HEK293 (cell line): ENCODE data around the gene BRINP2.

Experiments
- BCL11B ChIP-seq: fragments of 450-650 bp; formaldehyde crosslinking; IDR thresholded peaks from 2 replicates; pipeline ENCODE4 v1.5.1; 2016; ENCODE audit warnings: low read depth, missing biosample characterization, missing genetic modification characterization
- BCL6B ChIP-seq: fragments of 450-650 bp; formaldehyde crosslinking; IDR thresholded peaks from 2 replicates; pipeline ENCODE4 v1.5.1; 2017; ENCODE audit warnings: missing biosample characterization, missing genetic modification characterization
- MYNN ChIP-seq: fragments of 450-650 bp; formaldehyde crosslinking; IDR thresholded peaks from 2 replicates; pipeline ENCODE4 v1.5.1; 2016; ENCODE audit warnings: missing biosample characterization, missing genetic modification characterization, borderline replicate concordance
- REST ChIP-seq: fragments of 450-650 bp; formaldehyde crosslinking; IDR thresholded peaks from 2 replicates; pipeline ENCODE4 v1.5.1; 2016; ENCODE audit warnings: missing biosample characterization, missing genetic modification characterization
- SCRT1 ChIP-seq: fragments of 450-650 bp; formaldehyde crosslinking; IDR thresholded peaks from 2 replicates; pipeline ENCODE4 v1.5.1; 2016; ENCODE audit warnings: missing biosample characterization, missing genetic modification characterization, borderline replicate concordance
- YY2 ChIP-seq: fragments of 450-650 bp; formaldehyde crosslinking; IDR thresholded peaks from 2 replicates; pipeline ENCODE4 v1.5.1; 2016; ENCODE audit warnings: missing biosample characterization, missing genetic modification characterization
- ZBTB7A ChIP-seq: fragments of 450-650 bp; formaldehyde crosslinking; IDR thresholded peaks from 2 replicates; pipeline ENCODE4 v1.5.1; 2016; ENCODE audit warnings: low read depth, missing biosample characterization, missing genetic modification characterization
- ZFP37 ChIP-seq: fragments of 450-650 bp; formaldehyde crosslinking; IDR thresholded peaks from 2 replicates; pipeline ENCODE4 v1.5.1; 2016; ENCODE audit warnings: missing biosample characterization, missing genetic modification characterization
- ZNF112 ChIP-seq: fragments of 450-650 bp; formaldehyde crosslinking; IDR thresholded peaks from 2 replicates; pipeline ENCODE4 v1.5.0; 2017; ENCODE audit warnings: missing biosample characterization, missing genetic modification characterization
- ZNF114 ChIP-seq: fragments of 450-650 bp; formaldehyde crosslinking; IDR thresholded peaks from 2 replicates; pipeline ENCODE4 v1.5.0; 2017; ENCODE audit warnings: missing biosample characterization, missing genetic modification characterization
- ZNF132 ChIP-seq: fragments of 450-650 bp; formaldehyde crosslinking; IDR thresholded peaks from 2 replicates; pipeline ENCODE4 v1.5.1; 2017; ENCODE audit warnings: missing biosample characterization, missing genetic modification characterization, borderline replicate concordance
- ZNF133 ChIP-seq: fragments of 450-650 bp; formaldehyde crosslinking; IDR thresholded peaks from 2 replicates; pipeline ENCODE4 v1.5.1; 2016; ENCODE audit warnings: missing biosample characterization, missing genetic modification characterization
- ZNF138 ChIP-seq: fragments of 450-650 bp; formaldehyde crosslinking; IDR thresholded peaks from 2 replicates; pipeline ENCODE4 v1.5.1; 2016; ENCODE audit warnings: missing biosample characterization, missing genetic modification characterization, borderline replicate concordance
- ZNF16 ChIP-seq: fragments of 450-650 bp; formaldehyde crosslinking; IDR thresholded peaks from 2 replicates; pipeline ENCODE4 v1.5.1; 2016; ENCODE audit warnings: low read depth, missing biosample characterization, missing genetic modification characterization
- ZNF19 ChIP-seq: fragments of 450-650 bp; formaldehyde crosslinking; IDR thresholded peaks from 2 replicates; pipeline ENCODE4; 2016; ENCODE audit warnings: missing biosample characterization, missing genetic modification characterization, low read depth
- ZNF202 ChIP-seq: fragments of 450-650 bp; formaldehyde crosslinking; IDR thresholded peaks from 2 replicates; pipeline ENCODE4 v1.5.1; 2016; ENCODE audit warnings: missing biosample characterization, missing genetic modification characterization, borderline replicate concordance
- ZNF214 ChIP-seq: fragments of 450-650 bp; formaldehyde crosslinking; IDR thresholded peaks from 2 replicates; pipeline ENCODE4 v1.5.1; 2017; ENCODE audit warnings: missing biosample characterization, mild to moderate bottlenecking, missing genetic modification characterization, borderline replicate concordance
- ZNF221 ChIP-seq: fragments of 450-650 bp; formaldehyde crosslinking; IDR thresholded peaks from 2 replicates; pipeline ENCODE4 v1.5.1; 2017; ENCODE audit warnings: missing biosample characterization, missing genetic modification characterization, borderline replicate concordance
- ZNF223 ChIP-seq: fragments of 450-650 bp; formaldehyde crosslinking; IDR thresholded peaks from 2 replicates; pipeline ENCODE4 v1.5.1; 2016; ENCODE audit warnings: missing biosample characterization, missing genetic modification characterization
- ZNF324 ChIP-seq: fragments of 450-650 bp; formaldehyde crosslinking; IDR thresholded peaks from 2 replicates; pipeline ENCODE4 v1.5.1; 2016; ENCODE audit warnings: missing biosample characterization, missing genetic modification characterization
- ZNF335 ChIP-seq: fragments of 450-650 bp; formaldehyde crosslinking; conservative IDR thresholded peaks from 2 replicates; pipeline ENCODE4 v1.5.1; 2016; ENCODE audit warnings: missing biosample characterization, missing genetic modification characterization
- ZNF350 ChIP-seq: fragments of 450-650 bp; formaldehyde crosslinking; IDR thresholded peaks from 2 replicates; pipeline ENCODE4 v1.5.0; 2017; ENCODE audit warnings: missing biosample characterization, mild to moderate bottlenecking, missing genetic modification characterization
- ZNF404 ChIP-seq: fragments of 450-650 bp; formaldehyde crosslinking; IDR thresholded peaks from 2 replicates; pipeline ENCODE4 v1.5.1; 2017; ENCODE audit warnings: missing biosample characterization, missing genetic modification characterization
- ZNF416 ChIP-seq: fragments of 450-650 bp; formaldehyde crosslinking; IDR thresholded peaks from 2 replicates; pipeline ENCODE4 v1.5.1; 2016; ENCODE audit warnings: missing biosample characterization, missing genetic modification characterization
- ZNF473 ChIP-seq: fragments of 450-650 bp; formaldehyde crosslinking; IDR thresholded peaks from 2 replicates; pipeline ENCODE4 v1.5.1; 2017; ENCODE audit warnings: missing biosample characterization, missing genetic modification characterization
- ZNF501 ChIP-seq: fragments of 450-650 bp; formaldehyde crosslinking; IDR thresholded peaks from 2 replicates; pipeline ENCODE4 v1.5.1; 2016; ENCODE audit warnings: missing biosample characterization, missing genetic modification characterization
- ZNF530 ChIP-seq: fragments of 450-650 bp; formaldehyde crosslinking; IDR thresholded peaks from 2 replicates; pipeline ENCODE4 v1.5.1; 2016; ENCODE audit warnings: low read depth, missing biosample characterization, missing genetic modification characterization
- ZNF558 ChIP-seq: fragments of 450-650 bp; formaldehyde crosslinking; IDR thresholded peaks from 2 replicates; pipeline ENCODE4 v1.5.1; 2016; ENCODE audit warnings: missing biosample characterization, missing genetic modification characterization
- ZNF596 ChIP-seq: fragments of 450-650 bp; IDR thresholded peaks from 2 replicates; pipeline ENCODE4 v1.5.0; 2018; ENCODE audit warnings: missing biosample characterization, mild to moderate bottlenecking, missing genetic modification characterization, moderate library complexity
- ZNF624 ChIP-seq: fragments of 450-650 bp; formaldehyde crosslinking; IDR thresholded peaks from 2 replicates; pipeline ENCODE4 v1.5.1; 2017; ENCODE audit warnings: missing biosample characterization, missing genetic modification characterization
- ZNF626 ChIP-seq: fragments of 450-650 bp; sonication (Bioruptor Pico); formaldehyde crosslinking; IDR thresholded peaks from 2 replicates; pipeline ENCODE4 v1.5.1; 2018; ENCODE audit warnings: missing biosample characterization, missing genetic modification characterization, inconsistent platforms
- ZNF645 ChIP-seq: fragments of 450-650 bp; formaldehyde crosslinking; IDR thresholded peaks from 2 replicates; pipeline ENCODE4; 2016; ENCODE audit warnings: missing biosample characterization, missing genetic modification characterization
- ZNF664 ChIP-seq: fragments of 450-650 bp; formaldehyde crosslinking; IDR thresholded peaks from 2 replicates; pipeline ENCODE4 v1.5.1; 2016; ENCODE audit warnings: missing biosample characterization, missing genetic modification characterization
- ZNF830 ChIP-seq: fragments of 450-650 bp; IDR thresholded peaks from 2 replicates; pipeline ENCODE4 v1.5.0; 2018; ENCODE audit warnings: missing biosample characterization, missing genetic modification characterization, low read depth, mild to moderate bottlenecking, moderate library complexity
- TF ChIP-seq, protein P1 (sequence below): fragments of 450-650 bp; formaldehyde crosslinking; IDR thresholded peaks from 2 replicates; pipeline ENCODE4 v1.5.1; 2016; ENCODE audit warnings: missing biosample characterization, missing genetic modification characterization, low read depth

BRINP2 gene

GRCh38 chr1:177209357-177209756 lies 38.6 kb downstream of the BRINP2 start (continued):
- no peak for TF ChIP-seq ZNF596 (tag by site-specific recombination)
- TF ChIP-seq ZNF626 (tag by site-specific recombination) = no peak
- TF ChIP-seq ZNF19 (tag by site-specific recombination) = no peak
- TF ChIP-seq ZNF350 (tag by site-specific recombination) = no peak
- no peak for TF ChIP-seq ZNF416
- TF ChIP-seq ZNF324 (tag by site-specific recombination) = peak; percentile 89
- TF ChIP-seq ZNF132 = no peak
- no peak for TF ChIP-seq ZNF404 (tag by site-specific recombination)
- TF ChIP-seq, protein P1, sequence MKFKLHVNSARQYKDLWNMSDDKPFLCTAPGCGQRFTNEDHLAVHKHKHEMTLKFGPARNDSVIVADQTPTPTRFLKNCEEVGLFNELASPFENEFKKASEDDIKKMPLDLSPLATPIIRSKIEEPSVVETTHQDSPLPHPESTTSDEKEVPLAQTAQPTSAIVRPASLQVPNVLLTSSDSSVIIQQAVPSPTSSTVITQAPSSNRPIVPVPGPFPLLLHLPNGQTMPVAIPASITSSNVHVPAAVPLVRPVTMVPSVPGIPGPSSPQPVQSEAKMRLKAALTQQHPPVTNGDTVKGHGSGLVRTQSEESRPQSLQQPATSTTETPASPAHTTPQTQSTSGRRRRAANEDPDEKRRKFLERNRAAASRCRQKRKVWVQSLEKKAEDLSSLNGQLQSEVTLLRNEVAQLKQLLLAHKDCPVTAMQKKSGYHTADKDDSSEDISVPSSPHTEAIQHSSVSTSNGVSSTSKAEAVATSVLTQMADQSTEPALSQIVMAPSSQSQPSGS (tag by site-specific recombination) = 0 out of 2 replicates have a peak, but pooled peaks have one; percentile 17
- TF ChIP-seq MYNN (tag by site-specific recombination) = no peak
- TF ChIP-seq ZNF138 (tag by site-specific recombination) = no peak
- TF ChIP-seq ZNF473 (tag by site-specific recombination) = no peak
- no peak for TF ChIP-seq ZNF530
- no peak for TF ChIP-seq ZNF664 (tag by site-specific recombination)
- no peak; the same call in 1 of the 2 replicates for TF ChIP-seq SCRT1 (tag by site-specific recombination)
- TF ChIP-seq BCL11B (tag by site-specific recombination) = no peak
- no peak for TF ChIP-seq REST
- no peak for TF ChIP-seq ZBTB7A (tag by site-specific recombination)
- TF ChIP-seq ZNF645 = no peak
- peak; percentile 66 for TF ChIP-seq ZNF558 (tag by site-specific recombination)
- no peak for TF ChIP-seq ZNF214 (tag by site-specific recombination)
- TF ChIP-seq ZNF133 (tag by site-specific recombination) = no peak
- TF ChIP-seq ZNF335 (tag by site-specific recombination) = no peak
- TF ChIP-seq ZNF202 (tag by site-specific recombination) = no peak
- TF ChIP-seq ZNF112 = no peak
- TF ChIP-seq ZNF223 (tag by site-specific recombination) = peak; percentile 95
- TF ChIP-seq ZNF114 (tag by site-specific recombination) = no peak
- TF ChIP-seq ZNF501 = 0 out of 2 replicates have a peak, but pooled peaks have one; percentile 14
- TF ChIP-seq YY2 (tag by site-specific recombination) = no peak
- peak; percentile 64; the same call in 1 of the 2 replicates for TF ChIP-seq ZFP37
- no peak for TF ChIP-seq BCL6B (tag by site-specific recombination)
- no peak for TF ChIP-seq ZNF624 (tag by site-specific recombination)
- TF ChIP-seq ZNF830 (tag by site-specific recombination) = no peak
- no peak for TF ChIP-seq ZNF16 (tag by site-specific recombination)
- TF ChIP-seq ZNF221 = no peak
